NT2/D1 (cell line): Measurements from ENCODE around the gene GNB1.
"Not testable (repeated sequence)": the region's sequence is repeated elsewhere in the genome, so short reads cannot be mapped to it uniquely, and the experiment has no call there.

Experiments used
- DNase-seq: peaks from one replicate; pipeline ENCODE4 v3.0.0-alpha.2; 2011; ENCODE audit warnings: low read depth, low spot score
- H3K27me3 ChIP-seq: 2 replicates; pipeline ENCODE4 v1.6.0; 2011; ENCODE audit warnings: mild to moderate bottlenecking; ENCODE audit not compliant: insufficient read length, insufficient read depth
- H3K36me3 ChIP-seq: 2 replicates; pipeline ENCODE4 v1.6.1; 2011; ENCODE audit warnings: mild to moderate bottlenecking, low read length, mixed read lengths; ENCODE audit not compliant: insufficient read depth, insufficient read length
- H3K4me1 ChIP-seq: 2 replicates; pipeline ENCODE4 v1.5.1; 2011; ENCODE audit not compliant: insufficient read depth, insufficient read length
- H3K4me3 ChIP-seq: 2 replicates; pipeline ENCODE4 v1.5.1; 2011; ENCODE audit warnings: low read depth; ENCODE audit not compliant: insufficient read length
- H3K9ac ChIP-seq: 2 replicates; pipeline ENCODE4 v1.6.0; 2011; ENCODE audit warnings: low read depth; ENCODE audit not compliant: insufficient read length
- H3K9me3 ChIP-seq: 2 replicates; pipeline ENCODE4 v1.5.1; 2011; ENCODE audit warnings: mild to moderate bottlenecking, low read length; ENCODE audit not compliant: insufficient read depth
- SUZ12 ChIP-seq: IDR thresholded peaks from 2 replicates; pipeline ENCODE4 v1.6.1; 2011; ENCODE audit not compliant: insufficient read length, insufficient read depth; ENCODE audit errors: extremely low read depth
- YY1 ChIP-seq: IDR thresholded peaks from 2 replicates; pipeline ENCODE4 v1.6.1; 2011; ENCODE audit not compliant: insufficient read length, insufficient read depth
- ZNF274 ChIP-seq: IDR thresholded peaks from 2 replicates; pipeline ENCODE4 v1.6.1; 2011; ENCODE audit warnings: mild to moderate bottlenecking, low read depth, low read length

The GNB1 gene

DNA sequence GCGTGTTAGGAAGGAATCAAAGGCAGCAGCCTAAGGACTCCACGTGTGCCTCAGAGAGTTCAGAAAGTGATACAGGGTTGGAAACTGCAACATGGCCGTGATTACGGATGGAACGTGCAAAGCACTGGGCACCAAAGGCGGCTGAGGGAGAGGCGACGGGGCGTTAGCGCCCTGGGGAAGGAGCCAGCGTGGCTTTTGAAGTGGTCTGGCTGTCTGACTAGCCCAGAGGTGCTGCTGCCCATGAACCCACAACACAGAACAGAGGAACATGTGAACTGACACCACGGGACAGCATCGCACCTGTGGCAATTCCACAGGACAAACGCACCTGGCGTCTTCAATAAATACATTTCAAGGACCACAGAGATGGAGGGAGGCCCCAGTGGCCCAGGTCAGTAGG lies 46.2 kb upstream of the GNB1 start:
- DNase-seq, result no peak
- Histone ChIP-seq H3K4me3 (no peak overlapping the region), H3K9me3 (peaks cover 14% of the 10 kb centered on the region; the same call in 1 of the 2 replicates), H3K36me3 (no peaks in the 10 kb centered on the region), H3K27me3 (no peaks in the 10 kb centered on the region), H3K4me1 (no peaks in the 10 kb centered on the region), H3K9ac (no peak overlapping the region)
- TF ChIP-seq SUZ12 (no peak), YY1 (no peak), ZNF274 (no peak)

- H3K36me3 ChIP-seq, H3K4me3 ChIP-seq, H3K4me1 ChIP-seq, H3K27me3 ChIP-seq, H3K9ac ChIP-seq, DNase-seq: not testable (repeated sequence)
- H3K9me3 ChIP-seq, result peaks cover 14% of the 10 kb centered on the region; the same call in 1 of the 2 replicates
These were observed 44.0 kb upstream of the GNB1 start for GRCh38 chr1:1934848-1935247.

GRCh38 chr1:1929639-1930545 lies 39.0 kb upstream of the GNB1 start:
- Histone ChIP-seq H3K4me3 (no peak overlapping the region), H3K9me3 (peaks cover 9% of the 10 kb centered on the region; the same call in 1 of the 2 replicates), H3K9ac (no peak overlapping the region), H3K36me3 (no peaks in the 10 kb centered on the region), H3K4me1 (no peaks in the 10 kb centered on the region), H3K27me3 (no peaks in the 10 kb centered on the region)
- TF ChIP-seq ZNF274 (no peak), SUZ12 (no peak), YY1 (no peak)
- DNase-seq, result no peak

GRCh38 chr1:1929102-1929638 lies 38.3 kb upstream of the GNB1 start:
- DNase-seq, result no peak
- H3K9me3 ChIP-seq, result peaks cover 2% of the 10 kb centered on the region; the same call in 1 of the 2 replicates
- TF ChIP-seq SUZ12 (no peak), ZNF274 (no peak)
- H3K9ac ChIP-seq, result no peak overlapping the region
- H3K36me3 ChIP-seq, result no peaks in the 10 kb centered on the region
- no peak overlapping the region for H3K4me3 ChIP-seq
- H3K27me3 ChIP-seq, result no peaks in the 10 kb centered on the region
- no peaks in the 10 kb centered on the region for H3K4me1 ChIP-seq

GRCh38 chr1:1928231-1929101 lies 37.6 kb upstream of the GNB1 start:
- Histone ChIP-seq H3K36me3 (no peaks in the 10 kb centered on the region), H3K27me3 (no peaks in the 10 kb centered on the region), H3K4me1 (peaks cover 3% of the 10 kb centered on the region), H3K9ac (no peak overlapping the region), H3K9me3 (no peaks in the 10 kb centered on the region), H3K4me3 (no peak overlapping the region)
- DNase-seq, result no peak
- TF ChIP-seq SUZ12 (no peak), ZNF274 (no peak), YY1 (no peak)

DNA sequence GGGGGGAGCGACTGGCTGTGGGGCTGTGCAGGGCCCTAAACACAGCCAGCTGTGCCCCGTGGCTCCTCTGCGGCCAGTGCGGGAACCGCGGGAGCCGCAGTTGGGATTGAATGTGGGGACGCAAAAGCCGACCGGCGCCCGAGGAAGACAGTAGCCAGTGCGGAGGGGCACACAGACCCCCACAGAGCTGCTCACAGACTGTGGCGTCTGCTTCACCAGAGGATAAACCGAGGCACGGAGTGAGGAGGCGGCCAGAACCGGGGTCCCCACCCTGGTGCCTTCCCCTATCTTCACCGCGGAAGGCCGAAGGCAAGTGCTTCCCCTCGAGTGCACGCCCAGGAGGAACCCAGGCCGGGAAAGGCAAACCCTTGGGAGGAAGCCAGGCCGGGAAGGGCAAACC lies 36.9 kb upstream of the GNB1 start:
- no peak overlapping the region for H3K4me3 ChIP-seq
- peaks cover 8% of the 10 kb centered on the region for H3K4me1 ChIP-seq
- H3K27me3 ChIP-seq, result no peaks in the 10 kb centered on the region
- DNase-seq, result no peak
- no peaks in the 10 kb centered on the region for H3K9me3 ChIP-seq
- no peaks in the 10 kb centered on the region for H3K36me3 ChIP-seq
- no peak overlapping the region for H3K9ac ChIP-seq
- TF ChIP-seq ZNF274 (no peak), SUZ12 (no peak), YY1 (no peak)
